ENCODE results near the gene FAM24B. TPM values are rescaled to one million over a fixed set of nuclear protein-coding genes. Genes with fewer than 3 reads are reported as not detected.

Gene FAM24B
- total and polyA plus RNA-seq, 2 donors (not counting 3 experiments of a cell fraction or from before 2014, with no cell fraction given) = 9.3 to 10.6 TPM

GRCh38 chr10:122814493-122814892 is 64.9 kb downstream of the FAM24B start:
- no peak overlapping the region for H3K27ac ChIP-seq (ENCODE audit: insufficient read depth, low read depth, low read length)
- no peaks in the 10 kb centered on the region for H4K20me1 ChIP-seq (replicated peaks; ENCODE audit: control insufficient read depth, extremely low read depth, insufficient read depth, low read length)
- CTCF ChIA-PET = no interaction called here
- no peaks in the 10 kb centered on the region for H3K9me1 ChIP-seq (replicated peaks; ENCODE audit: control insufficient read depth, extremely low read depth, insufficient read depth, low read length)
- DNase-seq (ENCODE audit: low read depth, low spot score) = no peak
- H3K27me3 ChIP-seq (ENCODE audit: control insufficient read depth in 2 of 2, insufficient read depth in 2 of 2, low read length in 2 of 2) = peaks cover 3 to 24% of the 10 kb centered on the region in 2 experiments
- H3K36me3 ChIP-seq (ENCODE audit: control insufficient read depth in 2 of 2, extremely low read depth in 1 of 2, insufficient read depth in 2 of 2, low read length in 2 of 2) = no peaks in the 10 kb centered on the region
- TF ChIP-seq CTCF (IDR thresholded peaks at IDR 0.05; ENCODE audit: extremely low read depth in 1 of 2, insufficient read depth in 1 of 2, low read depth in 1 of 2, low read length in 2 of 2) (no peak), POLR2A (IDR thresholded peaks at IDR 0.05; ENCODE audit: low read depth, low read length) (no peak), JUN (IDR thresholded peaks at IDR 0.05; ENCODE audit: borderline replicate concordance, insufficient read depth, insufficient read length, low read depth) (no peak)
- TF ChIP-seq, protein P1, sequence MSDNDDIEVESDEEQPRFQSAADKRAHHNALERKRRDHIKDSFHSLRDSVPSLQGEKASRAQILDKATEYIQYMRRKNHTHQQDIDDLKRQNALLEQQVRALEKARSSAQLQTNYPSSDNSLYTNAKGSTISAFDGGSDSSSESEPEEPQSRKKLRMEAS (IDR thresholded peaks at IDR 0.05; ENCODE audit: insufficient read depth, insufficient read length) = no peak
- FAIRE-seq = no peak
- no peak overlapping the region for H3K4me2 ChIP-seq (ENCODE audit: insufficient read depth, low read length)
- no peak overlapping the region for H2AFZ ChIP-seq (ENCODE audit: low read depth, low read length)
- POLR2A ChIA-PET = no interaction called here
- no peaks in the 10 kb centered on the region for H3K9me3 ChIP-seq (replicated peaks; ENCODE audit: control insufficient read depth, insufficient read depth, low read length)
- intact Hi-C loops (cut with micrococcal nuclease) = no loop called here
- no peak overlapping the region for H3K9ac ChIP-seq (replicated peaks; ENCODE audit: extremely low read depth, insufficient read depth, low read length)
- H3K79me2 ChIP-seq (ENCODE audit: control insufficient read depth, insufficient read depth, low read length) = no peaks in the 10 kb centered on the region
- no peaks in the 10 kb centered on the region for H3K4me1 ChIP-seq (ENCODE audit: control insufficient read depth, extremely low read depth, insufficient read depth, low read length)
- dilution Hi-C loops (cut with MboI; ENCODE audit: extremely low pct_ligation_motif_present, low sequenced_read_pairs) = no loop called here
- no peak overlapping the region for H3K4me3 ChIP-seq (replicated peaks in 1 of 3; ENCODE audit: insufficient read depth in 1 of 3, low read depth in 1 of 3, low read length in 3 of 3)
- BruUV-seq (replicated peaks) = no TSS peak

DNA sequence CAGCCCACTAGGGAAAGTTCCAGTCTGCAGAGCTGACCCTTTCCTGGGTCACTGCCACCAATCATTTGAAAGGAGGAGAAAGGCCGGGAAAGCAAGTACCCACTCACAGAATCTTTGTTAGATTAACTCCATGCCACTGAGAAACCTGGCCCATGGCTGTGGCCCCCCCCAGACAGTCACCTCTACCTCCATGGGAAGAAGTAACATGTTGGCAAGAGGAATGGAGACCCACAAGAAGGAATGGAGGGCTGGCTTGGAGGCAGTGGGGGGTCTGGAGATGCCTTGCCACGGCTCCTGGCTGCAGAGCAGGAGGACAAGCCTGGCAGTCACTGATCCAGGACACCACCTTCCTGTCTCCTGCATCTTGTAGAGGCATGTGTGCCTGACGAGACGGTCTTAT is 66.6 kb downstream of the FAM24B start:
- FAIRE-seq (no peak), DNase-seq (ENCODE audit: low read depth, low spot score) (no peak)
- Histone ChIP-seq H3K36me3 (ENCODE audit: control insufficient read depth in 2 of 2, extremely low read depth in 1 of 2, insufficient read depth in 2 of 2, low read length in 2 of 2) (no peaks in the 10 kb centered on the region), H3K27ac (ENCODE audit: insufficient read depth, low read depth, low read length) (no peak overlapping the region), H3K9ac (replicated peaks; ENCODE audit: extremely low read depth, insufficient read depth, low read length) (no peak overlapping the region), H2AFZ (ENCODE audit: low read depth, low read length) (no peak overlapping the region), H4K20me1 (replicated peaks; ENCODE audit: control insufficient read depth, extremely low read depth, insufficient read depth, low read length) (no peaks in the 10 kb centered on the region), H3K4me2 (ENCODE audit: insufficient read depth, low read length) (no peak overlapping the region), H3K27me3 (ENCODE audit: control insufficient read depth in 2 of 2, insufficient read depth in 2 of 2, low read length in 2 of 2) (peaks cover 3 to 8% of the 10 kb centered on the region in 2 experiments), H3K4me3 (replicated peaks in 1 of 3; ENCODE audit: insufficient read depth in 1 of 3, low read depth in 1 of 3, low read length in 3 of 3) (no peak overlapping the region), H3K79me2 (ENCODE audit: control insufficient read depth, insufficient read depth, low read length) (no peaks in the 10 kb centered on the region), H3K9me3 (replicated peaks; ENCODE audit: control insufficient read depth, insufficient read depth, low read length) (no peaks in the 10 kb centered on the region), H3K9me1 (replicated peaks; ENCODE audit: control insufficient read depth, extremely low read depth, insufficient read depth, low read length) (no peaks in the 10 kb centered on the region), H3K4me1 (ENCODE audit: control insufficient read depth, extremely low read depth, insufficient read depth, low read length) (no peaks in the 10 kb centered on the region)
- no TSS peak for BruUV-seq (replicated peaks)
- no peak for TF ChIP-seq MYC (IDR thresholded peaks at IDR 0.05; ENCODE audit: low read depth, low read length)
- no peak for TF ChIP-seq FOS (IDR thresholded peaks at IDR 0.05; ENCODE audit: borderline replicate concordance, insufficient read depth, low read length)
- TF ChIP-seq EZH2 (IDR thresholded peaks at IDR 0.05; ENCODE audit: borderline replicate concordance, low read depth, low read length, severe bottlenecking) = no peak
- no peak for TF ChIP-seq GATA2 (IDR thresholded peaks at IDR 0.05; ENCODE audit: insufficient read depth, insufficient read length, low read depth, low read length)
- no peak for TF ChIP-seq POLR2AphosphoS5 (IDR thresholded peaks at IDR 0.05; ENCODE audit: insufficient read depth, low read depth, low read length)
- no peak for TF ChIP-seq CTCF (IDR thresholded peaks at IDR 0.05; ENCODE audit: extremely low read depth in 1 of 2, insufficient read depth in 1 of 2, low read depth in 1 of 2, low read length in 2 of 2)
- no peak for TF ChIP-seq JUN (IDR thresholded peaks at IDR 0.05; ENCODE audit: borderline replicate concordance, insufficient read depth, insufficient read length, low read depth)
- TF ChIP-seq, protein P1 (IDR thresholded peaks at IDR 0.05; ENCODE audit: insufficient read depth, insufficient read length) = no peak
- no peak for TF ChIP-seq POLR2A (IDR thresholded peaks at IDR 0.05; ENCODE audit: low read depth, low read length)
- dilution Hi-C loops (cut with MboI; ENCODE audit: extremely low pct_ligation_motif_present, low sequenced_read_pairs) (no loop called here), intact Hi-C loops (cut with micrococcal nuclease) (no loop called here)
- CTCF ChIA-PET = no interaction called here
- POLR2A ChIA-PET = no interaction called here
